ENCODE results near the gene ZSWIM8.

ZSWIM8 gene

DNA sequence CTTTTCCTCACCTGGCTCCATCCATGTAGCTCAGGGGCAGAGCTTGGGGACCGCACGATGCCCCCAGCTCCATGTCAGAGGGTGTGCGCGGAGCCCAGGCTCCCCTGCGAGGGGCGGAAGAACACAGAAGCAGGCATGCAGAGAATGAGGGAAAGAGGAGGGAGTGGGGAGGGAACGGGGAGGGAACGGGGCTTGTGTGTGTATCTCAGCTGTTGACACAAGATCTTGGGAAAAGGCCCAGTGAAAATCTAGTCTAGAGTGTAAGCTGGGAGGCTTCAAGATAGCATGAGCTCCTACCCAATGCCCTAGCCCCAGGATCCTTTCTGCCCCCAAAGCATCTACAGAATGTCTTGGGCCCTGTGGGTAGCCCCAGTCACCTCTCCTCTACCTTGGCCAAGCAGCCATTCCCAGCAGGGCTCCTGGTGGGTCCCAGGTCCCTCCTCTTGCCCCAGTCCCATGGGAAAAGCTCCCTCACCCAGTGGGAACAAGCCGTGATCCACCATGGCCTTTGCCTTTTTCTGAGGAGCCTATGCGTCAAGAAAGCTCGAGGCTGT, 51.1 kb downstream of the ZSWIM8 start:
- H3K27ac ChIP-seq: no peak overlapping the region
- TF ChIP-seq ZFX (IDR thresholded peaks at IDR 0.05; ENCODE audit: borderline replicate concordance): no peak

DNA sequence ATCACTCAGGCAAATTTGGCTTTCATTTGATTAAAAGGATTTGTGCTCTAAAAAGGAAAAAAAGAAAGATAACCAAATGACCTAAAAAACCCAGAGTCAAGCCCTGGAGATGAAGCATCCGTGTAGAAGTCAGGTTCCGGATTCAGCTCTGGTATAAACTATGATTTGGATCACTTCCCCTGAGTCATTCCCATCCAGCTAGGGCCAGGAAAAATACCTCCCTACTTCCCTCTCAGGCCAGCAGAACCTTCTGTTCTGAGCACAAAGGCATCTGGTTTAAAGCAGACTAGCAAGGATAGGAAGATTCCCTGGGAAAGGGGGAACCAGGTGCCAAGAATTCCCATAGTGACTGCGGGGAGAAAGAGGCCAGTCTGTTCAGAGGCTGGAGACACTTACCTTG, 51.7 kb downstream of the ZSWIM8 start:
- H3K27ac ChIP-seq: no peak overlapping the region
- TF ChIP-seq, protein P1, sequence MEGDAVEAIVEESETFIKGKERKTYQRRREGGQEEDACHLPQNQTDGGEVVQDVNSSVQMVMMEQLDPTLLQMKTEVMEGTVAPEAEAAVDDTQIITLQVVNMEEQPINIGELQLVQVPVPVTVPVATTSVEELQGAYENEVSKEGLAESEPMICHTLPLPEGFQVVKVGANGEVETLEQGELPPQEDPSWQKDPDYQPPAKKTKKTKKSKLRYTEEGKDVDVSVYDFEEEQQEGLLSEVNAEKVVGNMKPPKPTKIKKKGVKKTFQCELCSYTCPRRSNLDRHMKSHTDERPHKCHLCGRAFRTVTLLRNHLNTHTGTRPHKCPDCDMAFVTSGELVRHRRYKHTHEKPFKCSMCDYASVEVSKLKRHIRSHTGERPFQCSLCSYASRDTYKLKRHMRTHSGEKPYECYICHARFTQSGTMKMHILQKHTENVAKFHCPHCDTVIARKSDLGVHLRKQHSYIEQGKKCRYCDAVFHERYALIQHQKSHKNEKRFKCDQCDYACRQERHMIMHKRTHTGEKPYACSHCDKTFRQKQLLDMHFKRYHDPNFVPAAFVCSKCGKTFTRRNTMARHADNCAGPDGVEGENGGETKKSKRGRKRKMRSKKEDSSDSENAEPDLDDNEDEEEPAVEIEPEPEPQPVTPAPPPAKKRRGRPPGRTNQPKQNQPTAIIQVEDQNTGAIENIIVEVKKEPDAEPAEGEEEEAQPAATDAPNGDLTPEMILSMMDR (IDR thresholded peaks at IDR 0.05): no peak
- no peak for TF ChIP-seq ZFX (IDR thresholded peaks at IDR 0.05; ENCODE audit: borderline replicate concordance)

DNA sequence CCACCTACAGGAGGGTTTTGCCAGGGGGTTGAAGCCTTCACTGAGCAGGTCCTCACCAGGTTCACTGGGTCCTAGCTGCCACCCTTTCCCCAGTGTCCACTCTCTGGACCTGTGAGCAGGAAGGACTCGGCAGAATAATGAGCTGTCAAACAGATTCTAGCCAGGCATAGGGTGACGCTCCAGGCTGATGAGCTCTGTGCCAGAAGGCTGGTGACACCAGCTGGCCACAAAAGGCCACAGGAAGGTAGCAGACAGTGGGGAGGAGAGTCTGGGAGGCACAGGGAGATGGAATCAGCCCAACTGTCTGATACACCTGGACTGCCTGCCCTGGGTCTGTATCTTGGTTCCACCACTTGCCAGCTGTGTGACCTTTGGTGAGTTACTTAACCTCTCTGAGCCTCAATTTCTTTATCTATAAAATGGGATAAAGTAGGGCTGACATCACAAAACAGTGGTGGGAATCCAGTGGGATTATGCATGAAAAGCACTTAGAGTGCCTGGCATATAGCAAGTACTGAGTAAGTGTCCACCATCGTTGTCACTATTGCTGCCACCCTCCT, 52.7 kb downstream of the ZSWIM8 start:
- TF ChIP-seq, protein P1 (IDR thresholded peaks at IDR 0.05): no peak
- TF ChIP-seq ZFX (IDR thresholded peaks at IDR 0.05; ENCODE audit: borderline replicate concordance): no peak
- no peak overlapping the region for H3K27ac ChIP-seq

DNA sequence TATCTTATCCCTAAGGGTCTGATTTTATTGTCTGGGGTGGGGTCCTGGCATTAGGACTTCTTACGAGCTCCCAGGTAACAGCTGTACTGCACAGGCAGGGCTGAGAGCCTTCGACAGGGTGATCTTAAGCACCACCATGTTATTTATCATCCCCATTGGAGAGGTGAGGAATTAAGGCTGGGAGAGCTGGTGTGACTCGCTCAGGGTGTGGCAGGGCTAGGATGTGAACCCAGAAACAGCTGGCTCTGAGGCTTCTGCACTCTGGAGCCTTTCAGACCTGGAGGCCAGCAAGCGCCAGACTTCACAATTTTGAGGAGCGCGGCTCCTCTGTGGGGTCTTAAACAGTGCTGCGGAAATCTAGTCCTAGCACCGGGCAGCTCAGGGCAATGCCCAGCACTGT, 53.4 kb downstream of the ZSWIM8 start:
- H3K27ac ChIP-seq: no peak overlapping the region
- TF ChIP-seq, protein P1 (IDR thresholded peaks at IDR 0.05): no peak
- no peak for TF ChIP-seq ZFX (IDR thresholded peaks at IDR 0.05; ENCODE audit: borderline replicate concordance)

DNA sequence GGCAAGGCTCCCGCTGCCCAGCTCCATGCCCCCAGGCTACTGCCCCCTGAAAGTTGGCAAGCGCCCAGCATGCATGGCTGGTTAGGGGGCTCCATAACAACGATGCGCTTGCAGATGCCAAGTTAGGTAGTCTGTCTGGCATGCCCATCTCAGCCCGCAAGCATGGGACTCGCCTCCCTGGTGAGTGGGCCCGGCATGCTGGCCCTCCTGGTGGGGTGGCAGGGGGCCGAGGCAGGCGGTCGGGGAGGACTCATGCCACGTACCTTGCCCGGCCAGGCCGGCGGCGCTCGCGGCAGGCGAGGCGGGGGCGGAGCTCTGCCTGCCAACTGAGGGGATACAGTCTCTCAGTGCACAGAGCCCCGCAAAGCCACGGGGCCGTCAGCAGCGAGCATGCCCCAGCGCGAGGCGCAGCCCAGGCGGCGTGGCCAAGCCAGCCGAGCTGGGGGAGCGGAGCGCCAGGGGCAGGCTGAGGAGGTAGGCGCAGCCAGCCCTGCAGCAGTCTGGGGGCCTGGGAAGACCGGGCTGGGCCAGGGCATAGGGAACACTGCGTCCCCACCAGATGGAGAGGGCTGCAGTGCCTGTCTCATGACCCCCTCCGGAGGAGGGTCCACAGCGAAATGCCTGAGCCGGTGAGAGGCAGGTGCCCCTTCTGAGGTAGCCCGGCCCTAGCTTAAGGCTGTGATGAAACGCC, 54.0 kb downstream of the ZSWIM8 start:
- no peak overlapping the region for H3K27ac ChIP-seq
- TF ChIP-seq, protein P1 (IDR thresholded peaks at IDR 0.05): no peak
- no peak for TF ChIP-seq ZFX (IDR thresholded peaks at IDR 0.05; ENCODE audit: borderline replicate concordance)

DNA sequence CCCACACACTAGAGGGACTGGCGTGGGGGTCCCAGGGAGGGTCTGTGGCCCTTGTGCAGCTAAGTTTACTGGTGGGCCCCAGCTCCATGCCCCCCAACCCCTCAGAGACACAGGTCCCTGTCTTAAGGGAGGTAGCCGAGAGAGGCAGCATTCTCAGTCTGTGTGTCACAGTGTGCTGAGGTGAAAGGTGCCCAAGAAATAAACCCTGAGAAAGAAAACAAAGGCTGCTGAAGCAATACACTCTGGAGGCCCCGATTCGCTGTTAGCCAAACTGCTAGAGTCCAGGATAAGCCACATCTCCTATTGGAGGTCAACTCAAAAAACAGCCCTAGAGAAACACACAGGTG, 54.6 kb downstream of the ZSWIM8 start:
- no peak overlapping the region for H3K27ac ChIP-seq
- TF ChIP-seq, protein P1 (IDR thresholded peaks at IDR 0.05): no peak
- TF ChIP-seq ZFX (IDR thresholded peaks at IDR 0.05; ENCODE audit: borderline replicate concordance): no peak

DNA sequence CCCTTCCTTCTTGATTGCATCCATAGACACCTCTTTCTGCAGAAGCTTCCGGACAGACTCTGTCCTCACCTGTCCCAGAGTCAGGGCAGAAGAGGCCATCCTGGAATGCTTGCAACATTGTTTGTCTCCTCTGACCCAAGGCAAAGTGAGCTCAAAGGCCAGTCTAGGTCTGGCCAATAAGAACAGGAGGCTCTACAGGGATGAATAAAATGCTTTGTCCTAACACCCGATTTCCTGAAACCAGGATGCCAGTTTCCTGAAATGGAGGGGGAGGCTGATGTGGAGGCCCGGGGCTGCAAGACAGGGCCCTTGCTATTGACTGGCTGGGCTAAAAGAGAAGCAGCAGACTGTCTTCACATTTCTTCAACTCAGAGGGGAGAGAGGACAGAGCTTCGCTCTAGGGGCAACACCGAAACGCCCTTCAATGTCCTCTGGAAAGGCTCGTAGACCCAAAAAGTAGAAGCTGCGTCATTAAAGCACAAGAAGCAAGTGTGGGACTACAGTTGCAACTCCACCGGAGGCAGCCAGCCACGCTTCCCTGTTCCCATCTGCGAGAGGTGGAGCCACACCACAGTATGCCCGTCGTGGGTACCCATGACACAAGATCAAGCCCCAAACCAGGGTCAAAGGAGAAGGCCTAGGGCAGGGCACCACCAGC, 55.1 kb downstream of the ZSWIM8 start:
- TF ChIP-seq, protein P1 (IDR thresholded peaks at IDR 0.05): no peak
- TF ChIP-seq ZFX (IDR thresholded peaks at IDR 0.05; ENCODE audit: borderline replicate concordance): no peak
- no peak overlapping the region for H3K27ac ChIP-seq
